Lung (tissue), 12 donors: Measurements from ENCODE around the gene SCN2B. TPM values are rescaled to one million over a fixed set of nuclear protein-coding genes. Genes with fewer than 3 reads are reported as not detected.
A peak's percentile ranks its signal among the peaks of the same experiment; 100 is the strongest.

Source experiments
- ATAC-seq: fragments of 200-7000 bp; cut with Tn5 transposase; one replicate; pipeline ENCODE4 v1.9.1; 2020; ENCODE audit warnings: moderate number of reproducible peaks; ENCODE audit not compliant: insufficient read depth, low FRiP score
- DNase-seq, 3 donors: peaks; one replicate each; pipeline ENCODE4 v3.0.0-alpha.2; 2013 to 2017
- H3K27ac ChIP-seq, 2 donors: one replicate each; pipeline ENCODE4 v1.5.1; 2013; ENCODE audit warnings: mild to moderate bottlenecking in 2 of 2, moderate library complexity in 2 of 2, control low read depth in 1 of 2, inconsistent platforms in 1 of 2, low read depth in 1 of 2, low read length in 1 of 2
- H3K27me3 ChIP-seq, 3 donors: one replicate each; pipeline ENCODE4 v1.5.1; 2013; ENCODE audit warnings: low read length in 2 of 3; ENCODE audit not compliant: control insufficient read depth in 3 of 3, insufficient read depth in 3 of 3
- H3K36me3 ChIP-seq, 4 donors: one replicate each; pipeline ENCODE4 v1.5.1; 2013; ENCODE audit warnings: low read length in 4 of 4, mild to moderate bottlenecking in 1 of 4, moderate library complexity in 1 of 4; ENCODE audit not compliant: control insufficient read depth in 4 of 4, insufficient read depth in 4 of 4
- H3K4me1 ChIP-seq, 5 donors: one replicate each; pipeline ENCODE4 v1.5.1; 2013; ENCODE audit warnings: low read length in 5 of 5, mild to moderate bottlenecking in 2 of 5, moderate library complexity in 1 of 5; ENCODE audit not compliant: control insufficient read depth in 5 of 5, insufficient read depth in 5 of 5
- H3K4me3 ChIP-seq: one replicate; pipeline ENCODE4 v1.5.1; 2013; ENCODE audit warnings: mild to moderate bottlenecking, control low read depth, moderate library complexity
- H3K9ac ChIP-seq, 2 donors: one replicate each; pipeline ENCODE4 v1.5.1; 2013; ENCODE audit warnings: low read length in 2 of 2, control low read depth in 1 of 2; ENCODE audit not compliant: insufficient read depth in 1 of 2
- H3K9me3 ChIP-seq, 4 donors: one replicate each; pipeline ENCODE4 v1.5.1; 2013; ENCODE audit warnings: low read length in 3 of 4, mild to moderate bottlenecking in 1 of 4, moderate library complexity in 1 of 4; ENCODE audit not compliant: control insufficient read depth in 4 of 4, insufficient read depth in 3 of 4
- WGBS, 2 donors: extraction: QIAGEN DNeasy Blood & Tissue Kit; methylation state at CpG; one replicate each; pipeline ENCODE4 v1.1.7; 2013; 5-methylcytosine and 5-hydroxymethylcytosine counted together
- polyA plus RNA-seq, 2 donors: library from polyadenylated mRNA; stranded (reverse); fragments of 200-250 nt; gene quantifications; one replicate each; pipeline ENCODE4 v1.2.1, GENCODE V29; 2013
- total RNA-seq, 2 donors: library from RNA; depleted of rRNA in 1 of 2; stranded (reverse); fragments of >200 nt in 1 of 2; gene quantifications; one replicate each; pipeline ENCODE4 v1.2.1, GENCODE V29; 2014 to 2021
- TF ChIP-seq, protein P1 (sequence below): IDR thresholded peaks from 2 replicates; pipeline ENCODE4 v1.5.1; 2012; ENCODE audit warnings: mild to moderate bottlenecking; ENCODE audit errors: control extremely low read depth, extremely low read depth
- donor health status: control.
- donor health status: control.
- donor health status: Bipolar disorder and iron deficiency.
- donor health status: healthy.
- donor health status: DM: yes; HTN: yes; CAD: no.

Gene SCN2B
- total and polyA plus RNA-seq, 4 donors: 0.03 to 1.6 (median 0.62) TPM

DNA sequence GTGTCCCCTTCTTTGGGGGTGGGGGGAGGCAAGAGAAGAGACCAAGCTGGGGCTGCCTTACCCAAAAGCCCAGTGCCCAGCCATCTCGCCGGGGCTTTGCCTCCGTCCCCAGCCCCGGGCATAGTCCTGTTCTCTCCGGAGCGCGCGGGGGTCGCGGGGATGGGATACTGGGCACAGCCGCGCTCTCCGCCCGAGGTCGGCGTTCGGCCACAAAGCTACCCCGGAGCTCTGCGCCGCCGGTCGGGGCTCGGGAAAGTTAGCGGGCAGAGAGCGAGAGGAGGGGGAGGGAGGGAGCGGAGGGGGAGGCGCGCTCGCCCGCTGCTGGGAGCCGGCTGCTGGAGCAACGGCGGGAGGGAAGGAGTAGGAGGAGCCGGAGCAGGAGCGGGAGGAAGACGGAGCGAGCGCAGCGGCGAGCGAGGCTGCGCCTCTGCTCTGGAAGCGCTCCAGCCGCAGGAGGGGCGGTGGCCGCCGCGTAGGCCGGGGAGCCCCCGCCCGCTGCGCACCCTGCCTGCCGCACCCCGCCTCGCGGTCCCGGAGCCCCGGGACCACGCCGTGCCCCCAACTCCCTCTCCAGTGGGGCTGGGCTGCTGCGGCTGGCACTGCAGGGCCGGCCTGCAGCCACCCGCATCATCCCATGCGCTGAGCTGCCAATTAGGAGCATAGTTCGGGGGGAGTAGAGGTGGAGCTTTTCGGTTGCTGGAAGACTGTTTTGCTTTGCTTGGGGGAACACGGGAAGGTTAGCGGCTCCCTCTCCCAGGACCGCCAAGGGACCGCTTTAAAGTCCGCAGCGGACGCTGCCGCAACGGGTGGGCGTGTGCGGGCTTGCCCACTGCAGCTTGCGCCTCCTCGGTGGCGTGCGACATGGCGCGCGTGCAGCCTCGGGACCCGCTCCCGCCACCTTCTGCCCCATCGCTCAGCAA lies 23.6 kb downstream of the SCN2B start, which contains the start of gene SCN4B:
SCN4B (minus strand) TSS at position 272 of the 920 bp plus-strand sequence; CDS start at position 122, 150 bp downstream.
- Histone ChIP-seq H3K27me3 (peaks cover 0 to 49% (median 30%) of the 10 kb centered on the region in 3 donors), H3K36me3 (no peaks in the 10 kb centered on the region), H3K4me1 (peaks cover 0 to 51% (median 14%) of the 10 kb centered on the region in 5 donors), H3K27ac (no peak within 1 kb of the TSS), H3K9me3 (peaks cover 0 to 2% (median 0%) of the 10 kb centered on the region in 4 donors), H3K9ac (no peak within 1 kb of the TSS), H3K4me3 (peak within 1 kb of the TSS; percentile 37)
- WGBS, 2 donors: 1 to 2% methylated on average over 69 to 88 of the region's 88 CpGs
- DNase-seq (peak; percentile 85 to 94 (median 87)), ATAC-seq (peak; percentile 71)
- TF ChIP-seq, protein P1, sequence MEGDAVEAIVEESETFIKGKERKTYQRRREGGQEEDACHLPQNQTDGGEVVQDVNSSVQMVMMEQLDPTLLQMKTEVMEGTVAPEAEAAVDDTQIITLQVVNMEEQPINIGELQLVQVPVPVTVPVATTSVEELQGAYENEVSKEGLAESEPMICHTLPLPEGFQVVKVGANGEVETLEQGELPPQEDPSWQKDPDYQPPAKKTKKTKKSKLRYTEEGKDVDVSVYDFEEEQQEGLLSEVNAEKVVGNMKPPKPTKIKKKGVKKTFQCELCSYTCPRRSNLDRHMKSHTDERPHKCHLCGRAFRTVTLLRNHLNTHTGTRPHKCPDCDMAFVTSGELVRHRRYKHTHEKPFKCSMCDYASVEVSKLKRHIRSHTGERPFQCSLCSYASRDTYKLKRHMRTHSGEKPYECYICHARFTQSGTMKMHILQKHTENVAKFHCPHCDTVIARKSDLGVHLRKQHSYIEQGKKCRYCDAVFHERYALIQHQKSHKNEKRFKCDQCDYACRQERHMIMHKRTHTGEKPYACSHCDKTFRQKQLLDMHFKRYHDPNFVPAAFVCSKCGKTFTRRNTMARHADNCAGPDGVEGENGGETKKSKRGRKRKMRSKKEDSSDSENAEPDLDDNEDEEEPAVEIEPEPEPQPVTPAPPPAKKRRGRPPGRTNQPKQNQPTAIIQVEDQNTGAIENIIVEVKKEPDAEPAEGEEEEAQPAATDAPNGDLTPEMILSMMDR: no peak

GRCh38 chr11:118152020-118152551 lies 24.4 kb downstream of the SCN2B start:
- DNase-seq (no peak), ATAC-seq (no peak)
- Histone ChIP-seq H3K36me3 (no peaks in the 10 kb centered on the region), H3K27ac (no peak overlapping the region), H3K4me3 (peak overlapping the region; percentile 37), H3K9ac (no peak overlapping the region), H3K27me3 (peaks cover 0 to 41% (median 24%) of the 10 kb centered on the region in 3 donors), H3K9me3 (peaks cover 0 to under 1% (median 0%) of the 10 kb centered on the region in 4 donors), H3K4me1 (peaks cover 0 to 45% (median 14%) of the 10 kb centered on the region in 5 donors)
- TF ChIP-seq, protein P1: no peak
- 23 to 29% methylated on average over 16 of the region's 16 CpGs for WGBS, 2 donors

DNA sequence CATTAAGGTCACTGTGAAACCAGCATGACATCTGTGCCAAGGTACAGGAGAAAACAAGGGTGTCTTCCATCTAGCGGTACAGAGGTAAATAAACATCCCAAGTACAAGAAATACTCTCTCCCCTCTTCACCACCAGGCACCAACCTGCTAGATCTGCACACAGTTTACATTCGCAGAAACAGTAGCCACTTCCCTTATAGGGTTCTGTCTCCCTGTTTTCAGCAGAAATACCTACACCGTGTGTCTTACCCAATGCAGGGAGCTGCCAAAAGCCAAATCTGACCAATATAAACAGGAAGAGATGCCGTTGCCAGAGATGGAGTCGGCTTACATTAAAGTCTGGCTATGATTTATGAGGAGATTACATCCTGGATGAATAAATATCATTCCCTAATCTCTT lies 25.0 kb downstream of the SCN2B start:
- no peak overlapping the region for H3K9ac ChIP-seq
- H3K27ac ChIP-seq: peak overlapping the region in 1 of 2 donors; percentile 20
- TF ChIP-seq, protein P1: no peak
- no peaks in the 10 kb centered on the region for H3K36me3 ChIP-seq
- peaks cover 0 to 39% (median 11%) of the 10 kb centered on the region in 5 donors for H3K4me1 ChIP-seq
- H3K27me3 ChIP-seq: peaks cover 0 to 35% (median 18%) of the 10 kb centered on the region in 3 donors
- ATAC-seq (no peak), DNase-seq (peak in 2 of 3 donors; percentile 40 to 50)
- H3K9me3 ChIP-seq: no peaks in the 10 kb centered on the region
- no peak overlapping the region for H3K4me3 ChIP-seq
- 39 to 40% methylated on average over 5 of the region's 5 CpGs for WGBS, 2 donors
